Choroid plexus epithelial cell (primary cell): ENCODE data around the gene LAPTM5.

Experiments used
- DNase-seq: peaks from one replicate; pipeline ENCODE4 v3.0.0-alpha.2; 2010; ENCODE audit warnings: low read depth
- H3K4me3 ChIP-seq: 2 replicates; pipeline ENCODE4 v1.5.1; 2011; ENCODE audit warnings: low read depth, mild to moderate bottlenecking, control low read depth, low read length, moderate library complexity
- TF ChIP-seq, protein P1 (sequence below): conservative IDR thresholded peaks from 2 replicates; pipeline ENCODE4 v1.5.1; 2011; ENCODE audit warnings: low read depth, mild to moderate bottlenecking, control low read depth, inconsistent platforms, low read length, moderate library complexity

LAPTM5 gene

DNA sequence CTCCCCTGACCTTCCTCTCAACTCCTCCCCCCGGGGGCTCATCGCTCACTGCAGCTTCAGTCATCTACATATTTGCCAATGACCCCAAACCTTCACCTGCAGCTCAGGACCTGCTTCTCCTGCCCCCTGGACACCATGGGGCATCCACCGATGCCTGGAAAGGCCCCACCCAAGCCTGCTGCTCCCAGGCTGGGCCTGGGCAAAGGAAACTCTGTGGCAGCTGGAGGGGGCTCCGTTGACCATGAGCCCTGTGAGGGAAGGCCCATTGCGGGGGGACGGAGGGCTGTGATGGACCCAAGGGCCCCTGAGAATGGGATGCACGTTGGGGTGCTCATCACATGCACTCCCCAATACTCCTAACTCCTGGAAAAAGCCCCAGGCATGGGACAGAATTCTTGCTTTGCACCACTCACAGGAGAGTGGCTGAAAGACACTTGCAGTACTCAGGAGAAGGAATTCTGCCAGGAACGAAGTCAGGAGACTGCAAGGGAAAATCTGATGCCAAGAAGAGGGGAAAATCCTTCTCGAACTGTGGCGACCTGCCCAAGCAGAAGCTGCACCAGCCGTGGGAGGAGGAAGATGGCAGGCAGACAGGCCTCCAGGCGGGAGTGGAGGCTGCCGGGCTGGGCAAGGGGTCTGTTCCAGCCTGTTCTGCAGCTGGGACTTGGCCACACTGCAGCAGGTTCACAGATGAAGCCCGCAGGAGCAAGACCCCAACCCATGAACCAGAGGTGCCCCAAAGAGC is 52.6 kb downstream of the LAPTM5 start:
- DNase-seq: no peak
- H3K4me3 ChIP-seq: no peak overlapping the region
- TF ChIP-seq, protein P1, sequence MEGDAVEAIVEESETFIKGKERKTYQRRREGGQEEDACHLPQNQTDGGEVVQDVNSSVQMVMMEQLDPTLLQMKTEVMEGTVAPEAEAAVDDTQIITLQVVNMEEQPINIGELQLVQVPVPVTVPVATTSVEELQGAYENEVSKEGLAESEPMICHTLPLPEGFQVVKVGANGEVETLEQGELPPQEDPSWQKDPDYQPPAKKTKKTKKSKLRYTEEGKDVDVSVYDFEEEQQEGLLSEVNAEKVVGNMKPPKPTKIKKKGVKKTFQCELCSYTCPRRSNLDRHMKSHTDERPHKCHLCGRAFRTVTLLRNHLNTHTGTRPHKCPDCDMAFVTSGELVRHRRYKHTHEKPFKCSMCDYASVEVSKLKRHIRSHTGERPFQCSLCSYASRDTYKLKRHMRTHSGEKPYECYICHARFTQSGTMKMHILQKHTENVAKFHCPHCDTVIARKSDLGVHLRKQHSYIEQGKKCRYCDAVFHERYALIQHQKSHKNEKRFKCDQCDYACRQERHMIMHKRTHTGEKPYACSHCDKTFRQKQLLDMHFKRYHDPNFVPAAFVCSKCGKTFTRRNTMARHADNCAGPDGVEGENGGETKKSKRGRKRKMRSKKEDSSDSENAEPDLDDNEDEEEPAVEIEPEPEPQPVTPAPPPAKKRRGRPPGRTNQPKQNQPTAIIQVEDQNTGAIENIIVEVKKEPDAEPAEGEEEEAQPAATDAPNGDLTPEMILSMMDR: no peak

DNA sequence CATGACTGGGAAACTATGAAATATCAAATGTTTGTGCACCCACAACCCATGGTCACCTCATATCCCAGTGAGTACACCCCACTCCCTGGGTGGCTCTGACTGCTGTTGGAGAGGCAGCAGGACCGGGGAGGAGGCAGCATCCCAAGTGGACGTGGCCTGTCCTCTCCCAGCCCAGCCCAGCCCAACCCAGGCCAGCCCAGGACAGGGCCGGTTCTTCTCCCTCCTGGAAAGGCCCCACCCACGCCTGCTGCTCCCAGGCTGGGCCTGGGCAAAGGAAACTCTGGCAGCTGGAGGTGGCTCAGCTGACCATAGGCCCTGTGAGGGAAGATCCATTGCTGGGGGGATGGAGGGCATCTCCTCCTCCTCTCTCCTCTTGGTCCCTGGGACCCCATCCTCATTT is 53.3 kb downstream of the LAPTM5 start:
- TF ChIP-seq, protein P1: no peak
- H3K4me3 ChIP-seq: no peak overlapping the region
- DNase-seq: no peak

DNA sequence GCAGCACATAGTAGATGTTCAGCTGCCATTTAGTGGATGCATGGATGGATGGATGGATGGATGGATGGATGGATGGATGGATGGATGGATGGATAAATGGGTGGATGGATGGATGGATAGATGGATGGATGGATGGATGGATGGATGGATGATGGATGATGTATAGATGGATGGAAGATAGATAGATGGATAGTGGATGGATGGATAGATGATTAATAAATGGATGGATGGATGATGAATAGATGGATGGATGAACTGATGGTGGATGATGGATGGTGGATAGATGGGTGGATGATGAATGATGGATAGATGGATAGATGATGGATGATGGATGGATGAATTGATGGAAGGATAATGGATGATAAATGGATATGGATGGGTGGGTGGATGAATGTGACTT is 54.8 kb downstream of the LAPTM5 start:
- TF ChIP-seq, protein P1: no peak
- H3K4me3 ChIP-seq: no peak overlapping the region
- DNase-seq: no peak

DNA sequence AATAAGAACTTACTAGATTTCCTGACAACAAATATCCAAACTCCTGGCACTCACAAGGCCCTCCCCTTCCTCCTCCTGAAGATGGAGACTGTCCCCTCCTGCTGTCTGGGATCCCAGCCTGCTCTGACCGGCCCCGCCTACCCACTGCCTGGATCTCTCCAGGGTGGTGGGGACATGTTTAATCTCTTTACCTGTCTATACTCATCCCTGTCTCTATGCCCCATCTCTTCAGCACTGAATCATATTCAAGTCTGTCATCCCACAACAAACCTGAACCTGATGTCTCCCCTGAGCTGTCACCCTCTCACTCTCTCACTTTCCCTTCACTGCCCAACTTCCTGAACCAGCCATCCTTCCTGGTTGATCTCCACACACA is 56.3 kb downstream of the LAPTM5 start:
- no peak for DNase-seq
- H3K4me3 ChIP-seq: no peak overlapping the region
- TF ChIP-seq, protein P1: no peak

DNA sequence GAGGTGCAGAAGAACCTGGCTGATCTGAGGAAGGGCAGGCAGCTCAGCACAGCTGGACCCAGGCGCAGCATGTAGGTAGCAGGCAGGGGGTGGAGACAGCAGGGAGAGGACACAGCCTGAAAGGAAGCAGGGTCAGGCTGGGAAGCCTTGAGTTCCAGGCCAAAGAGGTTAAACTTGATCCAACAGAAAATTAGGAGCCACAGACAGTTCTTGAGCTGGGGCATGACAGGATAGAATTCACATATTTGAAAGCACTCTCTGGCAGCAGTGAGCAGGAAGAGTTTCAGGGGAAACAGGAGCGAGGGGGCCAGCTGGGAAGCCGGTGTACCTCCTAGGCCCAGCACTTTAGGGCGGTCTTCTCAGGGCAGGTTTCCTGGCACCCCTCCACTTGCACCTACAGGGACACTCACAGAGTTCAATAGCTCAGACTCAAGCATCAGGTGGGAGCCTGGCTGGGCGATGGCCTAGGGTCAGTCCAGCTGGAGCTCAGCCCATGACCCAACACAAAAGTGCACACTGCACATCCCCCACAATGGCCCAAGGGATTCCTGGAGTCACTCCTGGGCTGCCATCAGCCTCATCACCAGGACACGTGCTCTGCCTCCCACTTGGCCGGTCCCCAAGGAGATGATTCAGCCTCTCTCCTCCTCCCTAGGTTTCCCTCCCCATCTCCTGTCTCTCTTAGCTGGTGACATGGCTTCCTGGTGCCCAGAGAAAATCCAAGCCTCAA is 56.9 kb downstream of the LAPTM5 start:
- TF ChIP-seq, protein P1: no peak
- H3K4me3 ChIP-seq: no peak overlapping the region
- peak; percentile 73 for DNase-seq

DNA sequence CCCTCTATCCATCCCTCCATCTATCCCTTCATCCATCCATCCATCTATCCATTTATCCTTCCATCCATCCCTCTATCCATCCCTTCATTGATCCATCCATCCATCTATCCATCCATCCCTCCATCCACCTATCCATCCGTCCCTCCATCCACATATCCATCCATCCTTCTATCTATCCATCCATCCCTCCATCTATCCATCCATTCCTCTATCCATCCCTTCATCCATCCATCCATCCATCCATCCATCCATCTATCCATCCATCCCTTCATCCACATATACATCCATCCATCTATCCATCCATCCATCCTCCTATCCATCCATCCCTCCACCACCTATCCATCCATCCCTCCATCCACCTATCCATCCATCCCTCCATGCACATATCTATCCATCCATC is 57.8 kb downstream of the LAPTM5 start:
- no peak for DNase-seq
- no peak overlapping the region for H3K4me3 ChIP-seq
- TF ChIP-seq, protein P1: no peak
